Smooth muscle cell (in vitro differentiated cells): ENCODE measurements around the gene FAM227B. TPM values are rescaled to one million over a fixed set of nuclear protein-coding genes. Genes with fewer than 3 reads are reported as not detected.
"Not testable (repeated sequence)": the region's sequence is repeated elsewhere in the genome, so short reads cannot be mapped to it uniquely, and the experiment has no call there.

ENCODE experiments used
- DNase-seq: peaks from one replicate; lab custom pipeline; 2025; ENCODE audit not compliant: unreplicated experiment; lab: John Stamatoyannopoulos, UW
- H2AFZ ChIP-seq: fragments of 200-600 bp; sonication (generic); 2 replicates; pipeline ENCODE4 v1.6.0; 2016; ENCODE audit warnings: antibody characterized with exemption, low read depth, mild to moderate bottlenecking
- H3F3A ChIP-seq: fragments of 200-600 bp; sonication (generic); 2 replicates; pipeline ENCODE4 v1.6.0; 2017; ENCODE audit warnings: antibody characterized with exemption, low read depth
- H3K27ac ChIP-seq: fragments of 200-600 bp; sonication (generic); 2 replicates; pipeline ENCODE4 v1.5.1; 2016; ENCODE audit warnings: low read depth, mild to moderate bottlenecking
- H3K27me3 ChIP-seq: fragments of 200-600 bp; sonication (generic); 2 replicates; pipeline ENCODE4 v1.6.1; 2016; ENCODE audit warnings: low read depth, mild to moderate bottlenecking
- H3K36me3 ChIP-seq: fragments of 200-600 bp; sonication (generic); 2 replicates; pipeline ENCODE4 v1.5.1; 2016; ENCODE audit warnings: low read depth
- H3K4me1 ChIP-seq: fragments of 200-600 bp; sonication (generic); 2 replicates; pipeline ENCODE4 v1.5.1; 2016; ENCODE audit warnings: low read depth
- H3K4me2 ChIP-seq: fragments of 200-600 bp; sonication (generic); 2 replicates; pipeline ENCODE4 v1.6.0; 2016; ENCODE audit warnings: mild to moderate bottlenecking
- H3K4me3 ChIP-seq: fragments of 200-600 bp; sonication (generic); 2 replicates; pipeline ENCODE4 v1.5.1; 2016; ENCODE audit warnings: mild to moderate bottlenecking
- H3K79me2 ChIP-seq: fragments of 200-600 bp; sonication (generic); 2 replicates; pipeline ENCODE4 v1.6.0; 2016; ENCODE audit warnings: low read depth, mild to moderate bottlenecking
- H3K9ac ChIP-seq: fragments of 200-600 bp; sonication (generic); 2 replicates; pipeline ENCODE4 v1.6.0; 2016; ENCODE audit warnings: low read depth
- H3K9me3 ChIP-seq: fragments of 200-600 bp; sonication (generic); replicated peaks from 2 replicates; pipeline ENCODE4 v1.5.1; 2016; ENCODE audit warnings: low read depth
- H4K20me1 ChIP-seq: fragments of 200-600 bp; sonication (generic); 2 replicates; pipeline ENCODE4 v1.6.0; 2016; ENCODE audit warnings: low read depth
- WGBS: methylation state at CpG from one replicate; pipeline ENCODE4 v1.1.7; 2016; ENCODE audit warnings: low lambda C conversion rate; 5-methylcytosine and 5-hydroxymethylcytosine counted together
- polyA plus RNA-seq: library from polyadenylated mRNA; unstranded; fragments of >200 nt; fragmentation: Nextera tagmentation; extraction: Ambion mirVana; gene quantifications from 2 replicates; pipeline ENCODE4 v1.2.1, GENCODE V29; 2016
- total RNA-seq: library from RNA; depleted of rRNA; stranded (reverse); fragments of >200 nt; gene quantifications from 2 replicates; pipeline ENCODE4 v1.2.3, GENCODE V29; 2014
- TF ChIP-seq, protein P1 (sequence below): fragments of 200-600 bp; sonication (generic); IDR thresholded peaks from 2 replicates; pipeline ENCODE4 v1.5.1; 2017; ENCODE audit warnings: borderline replicate concordance, mild to moderate bottlenecking, antibody characterized with exemption; ENCODE audit not compliant: insufficient read depth, poor library complexity, severe bottlenecking

FAM227B gene
- total and polyA plus RNA-seq, 2 experiments from 2014 or later: 7.5 to 9.7 TPM

- Histone ChIP-seq H2AFZ (no peak overlapping the region), H3K36me3 (no peaks in the 10 kb centered on the region), H3K4me3 (no peak overlapping the region), H3K27ac (no peak overlapping the region), H3K9me3 (no peaks in the 10 kb centered on the region), H3K27me3 (no peaks in the 10 kb centered on the region), H4K20me1 (no peaks in the 10 kb centered on the region), H3K4me2 (no peak overlapping the region), H3K79me2 (no peaks in the 10 kb centered on the region), H3F3A (no peaks in the 10 kb centered on the region), H3K4me1 (no peaks in the 10 kb centered on the region), H3K9ac (no peak overlapping the region)
- 97% methylated on average over 20 of the region's 22 CpGs for WGBS
- TF ChIP-seq, protein P1, sequence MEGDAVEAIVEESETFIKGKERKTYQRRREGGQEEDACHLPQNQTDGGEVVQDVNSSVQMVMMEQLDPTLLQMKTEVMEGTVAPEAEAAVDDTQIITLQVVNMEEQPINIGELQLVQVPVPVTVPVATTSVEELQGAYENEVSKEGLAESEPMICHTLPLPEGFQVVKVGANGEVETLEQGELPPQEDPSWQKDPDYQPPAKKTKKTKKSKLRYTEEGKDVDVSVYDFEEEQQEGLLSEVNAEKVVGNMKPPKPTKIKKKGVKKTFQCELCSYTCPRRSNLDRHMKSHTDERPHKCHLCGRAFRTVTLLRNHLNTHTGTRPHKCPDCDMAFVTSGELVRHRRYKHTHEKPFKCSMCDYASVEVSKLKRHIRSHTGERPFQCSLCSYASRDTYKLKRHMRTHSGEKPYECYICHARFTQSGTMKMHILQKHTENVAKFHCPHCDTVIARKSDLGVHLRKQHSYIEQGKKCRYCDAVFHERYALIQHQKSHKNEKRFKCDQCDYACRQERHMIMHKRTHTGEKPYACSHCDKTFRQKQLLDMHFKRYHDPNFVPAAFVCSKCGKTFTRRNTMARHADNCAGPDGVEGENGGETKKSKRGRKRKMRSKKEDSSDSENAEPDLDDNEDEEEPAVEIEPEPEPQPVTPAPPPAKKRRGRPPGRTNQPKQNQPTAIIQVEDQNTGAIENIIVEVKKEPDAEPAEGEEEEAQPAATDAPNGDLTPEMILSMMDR: no peak
- no peak for DNase-seq
Measured at GRCh38 chr15:49366496-49366895, 254.1 kb downstream of the FAM227B start.

GRCh38 chr15:49361370-49361769, 259.2 kb downstream of the FAM227B start:
- no peak for DNase-seq
- Histone ChIP-seq H3K4me1 (no peaks in the 10 kb centered on the region), H4K20me1 (no peaks in the 10 kb centered on the region), H3K27me3 (no peaks in the 10 kb centered on the region), H3K79me2 (no peaks in the 10 kb centered on the region), H2AFZ (no peak overlapping the region), H3K27ac (no peak overlapping the region), H3F3A (no peaks in the 10 kb centered on the region), H3K4me3 (no peak overlapping the region), H3K36me3 (no peaks in the 10 kb centered on the region), H3K9ac (no peak overlapping the region), H3K9me3 (no peaks in the 10 kb centered on the region), H3K4me2 (no peak overlapping the region)
- TF ChIP-seq, protein P1: no peak
- 94% methylated on average over 3 of the region's 3 CpGs for WGBS

DNA sequence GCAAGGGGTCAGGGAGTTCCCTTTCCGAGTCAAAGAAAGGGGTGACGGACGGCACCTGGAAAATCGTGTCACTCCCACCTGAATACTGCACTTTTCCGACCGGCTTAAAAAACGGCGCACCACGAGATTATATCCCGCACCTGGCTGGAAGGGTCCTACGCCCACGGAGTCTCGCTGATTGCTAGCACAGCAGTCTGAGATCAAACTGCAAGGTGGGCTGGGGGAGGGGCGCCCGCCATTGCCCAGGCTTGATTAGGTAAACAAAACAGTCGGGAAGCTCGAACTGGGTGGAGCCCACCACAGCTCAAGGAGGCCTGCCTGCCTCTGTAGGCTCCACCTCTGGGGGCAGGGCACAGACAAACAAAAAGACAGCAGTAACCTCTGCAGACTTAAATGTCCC, 266.2 kb downstream of the FAM227B start:
- H3K27ac ChIP-seq, H2AFZ ChIP-seq, H3K9me3 ChIP-seq, H3K4me1 ChIP-seq, H3K79me2 ChIP-seq, H4K20me1 ChIP-seq, H3K27me3 ChIP-seq, H3K4me3 ChIP-seq, H3K36me3 ChIP-seq, DNase-seq, H3K4me2 ChIP-seq, H3K9ac ChIP-seq, H3F3A ChIP-seq: not testable (repeated sequence)
- 89% methylated on average over 17 of the region's 17 CpGs for whole genome bisulfite sequencing

GRCh38 chr15:49343546-49343945, 277.1 kb downstream of the FAM227B start:
- no peak overlapping the region for H3K4me3 ChIP-seq
- H3K9ac ChIP-seq: no peak overlapping the region
- H3K9me3 ChIP-seq: peaks cover 2% of the 10 kb centered on the region
- no peaks in the 10 kb centered on the region for H4K20me1 ChIP-seq
- H3K4me1 ChIP-seq: no peaks in the 10 kb centered on the region
- H3F3A ChIP-seq: no peaks in the 10 kb centered on the region
- no peaks in the 10 kb centered on the region for H3K79me2 ChIP-seq
- no peak overlapping the region for H3K27ac ChIP-seq
- no peaks in the 10 kb centered on the region for H3K36me3 ChIP-seq
- DNase-seq: no peak
- H3K27me3 ChIP-seq: no peaks in the 10 kb centered on the region
- H3K4me2 ChIP-seq: no peak overlapping the region
- no peak overlapping the region for H2AFZ ChIP-seq
- TF ChIP-seq, protein P1: no peak
